Measurements from ENCODE around the gene EYS.

Gene EYS

DNA sequence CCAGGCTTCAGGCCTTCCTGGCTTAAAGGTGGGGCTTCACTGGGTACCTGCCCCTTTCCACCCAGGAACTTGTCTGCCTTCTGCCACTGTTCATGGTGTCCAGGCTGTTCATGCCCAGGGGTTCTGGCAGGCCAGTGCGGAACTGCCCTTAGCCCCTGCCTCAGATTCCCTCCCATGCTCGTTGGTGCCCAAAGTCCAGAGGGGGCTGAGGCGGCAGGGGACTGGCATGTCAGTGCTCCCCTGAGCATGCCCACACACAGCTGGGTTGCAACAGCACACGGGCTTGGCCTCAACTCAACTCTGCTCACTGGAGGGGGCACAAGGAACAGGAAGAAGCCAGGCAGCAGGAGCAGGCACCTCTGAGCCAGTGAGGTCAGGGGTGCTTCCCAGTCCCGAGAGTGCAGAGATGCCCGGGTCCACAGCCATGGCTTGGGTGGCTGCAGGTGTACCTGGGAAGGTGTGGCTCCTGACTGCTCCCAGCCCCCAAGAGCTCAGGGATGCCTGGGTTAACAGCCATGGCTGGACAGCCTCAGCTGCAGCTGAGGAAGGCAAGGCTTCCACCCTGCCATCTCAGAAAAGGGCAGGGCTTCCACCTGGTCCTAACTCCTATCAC, 845.9 kb downstream of the EYS start:
- DNase-seq (ENCODE audit: low read depth in 2 of 3, low spot score in 2 of 3) = no peak

- no peak for DNase-seq (ENCODE audit: low read depth in 2 of 3, low spot score in 2 of 3)
Measured at GRCh38 chr6:64860203-64860602, 846.8 kb downstream of the EYS start.

DNA sequence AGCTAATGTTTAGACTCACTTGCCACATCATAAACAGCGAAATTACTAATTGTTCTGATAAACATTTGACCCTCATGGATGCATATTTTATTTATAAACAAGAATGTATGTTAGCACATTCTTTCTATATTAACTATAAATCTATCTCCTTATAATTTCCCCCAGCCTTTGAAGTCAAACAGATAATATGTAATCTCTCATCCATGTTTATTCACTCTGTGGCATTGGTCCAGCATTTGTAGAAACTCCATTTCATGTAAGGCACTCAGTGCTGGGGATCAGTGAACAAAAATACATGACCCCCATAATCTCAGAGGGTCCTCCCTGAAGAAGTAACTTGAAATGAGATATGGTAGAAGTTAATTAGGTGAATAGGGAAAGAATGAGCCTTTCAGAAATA, 856.9 kb downstream of the EYS start:
- no peak for DNase-seq (ENCODE audit: low read depth in 2 of 3, low spot score in 2 of 3)

DNA sequence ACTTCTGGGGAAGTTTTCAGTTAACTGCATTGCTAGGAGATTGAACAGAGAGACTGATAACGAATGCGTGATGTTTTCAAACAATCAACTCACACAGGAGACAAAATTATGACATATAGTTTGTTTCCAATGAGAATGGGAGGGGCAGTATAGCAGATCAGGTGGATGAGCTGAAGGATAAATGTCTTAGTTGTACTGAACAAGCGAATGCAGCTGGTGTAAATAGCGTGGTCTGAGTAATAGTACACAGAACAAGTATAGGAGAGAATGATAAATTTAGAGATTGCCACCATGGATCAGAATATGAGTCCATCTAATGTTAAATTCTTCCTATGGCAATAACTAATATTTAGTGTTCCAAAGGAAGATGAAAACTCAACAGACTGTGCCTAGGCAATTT, 858.6 kb downstream of the EYS start:
- no peak for DNase-seq (ENCODE audit: low read depth in 2 of 3, low spot score in 2 of 3)

DNA sequence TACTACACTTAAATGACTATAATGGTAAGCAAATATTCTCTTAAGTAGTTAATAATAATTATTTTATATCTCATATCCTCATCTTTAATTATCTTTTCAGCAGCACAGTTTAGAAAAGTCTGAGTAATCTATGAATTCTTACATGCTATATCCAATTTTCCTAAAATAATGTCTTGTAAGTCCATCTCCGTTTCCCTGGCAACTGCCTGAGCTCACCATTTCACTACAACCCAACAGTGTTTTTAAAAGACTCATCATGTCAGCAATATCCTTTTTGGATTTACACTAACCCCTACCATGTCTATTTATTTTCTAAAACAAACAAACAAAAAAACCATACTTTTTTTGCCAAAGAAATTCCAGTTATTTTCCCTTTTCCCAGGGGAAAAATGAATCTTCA, 859.6 kb downstream of the EYS start:
- DNase-seq (ENCODE audit: low read depth in 2 of 3, low spot score in 2 of 3) = no peak

GRCh38 chr6:64838726-64839125, 868.3 kb downstream of the EYS start:
- no peak for DNase-seq (ENCODE audit: low read depth in 2 of 3, low spot score in 2 of 3)

- DNase-seq (ENCODE audit: low read depth in 2 of 3, low spot score in 2 of 3) = no peak
Measured at GRCh38 chr6:64831680-64832079, 875.3 kb downstream of the EYS start.

DNA sequence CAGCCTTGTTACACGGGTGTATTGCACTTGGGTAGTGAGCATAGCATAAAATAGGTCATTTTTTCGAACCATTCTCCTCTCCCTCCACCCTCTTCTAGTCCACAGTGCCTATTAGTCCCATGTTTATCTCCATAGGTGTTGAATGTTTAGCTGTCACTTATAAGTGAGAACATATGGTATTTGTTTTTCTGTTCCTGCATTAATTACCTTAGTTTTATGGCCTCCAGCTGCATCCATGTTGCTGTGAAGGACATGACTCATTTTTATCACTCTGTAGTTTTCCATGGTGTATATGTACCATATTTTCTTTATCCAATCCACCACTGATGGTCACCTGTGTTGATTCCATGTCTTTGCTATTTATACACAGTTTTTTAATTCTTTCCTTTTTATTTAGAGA, 889.5 kb downstream of the EYS start:
- no peak for DNase-seq (ENCODE audit: low read depth in 2 of 3, low spot score in 2 of 3)

GRCh38 chr6:64815718-64816117, 891.3 kb downstream of the EYS start:
- DNase-seq (ENCODE audit: low read depth in 2 of 3, low spot score in 2 of 3) = no peak

DNA sequence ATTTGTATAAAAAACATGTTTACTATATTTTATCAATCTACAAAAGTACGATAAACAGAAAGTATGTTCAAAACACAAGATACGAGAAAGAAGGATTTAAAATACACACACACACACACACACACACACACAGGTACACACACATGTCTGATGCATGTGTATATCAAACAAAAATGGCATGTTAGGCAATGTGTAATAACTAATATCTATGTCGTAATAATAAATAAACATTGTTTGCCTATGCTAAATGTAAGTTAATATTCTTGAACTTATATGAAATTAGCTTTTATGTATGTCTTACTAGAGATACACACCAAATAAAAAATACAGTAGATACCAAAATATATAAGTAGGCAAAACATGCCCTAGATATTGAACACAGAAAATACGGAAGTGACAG, 894.9 kb downstream of the EYS start:
- no peak for DNase-seq (ENCODE audit: low read depth in 2 of 3, low spot score in 2 of 3)

- no peak for DNase-seq (ENCODE audit: low read depth in 2 of 3, low spot score in 2 of 3)
Measured at GRCh38 chr6:64811119-64811518, 895.9 kb downstream of the EYS start.

- no peak for DNase-seq (ENCODE audit: low read depth in 2 of 3, low spot score in 2 of 3)
Measured at GRCh38 chr6:64807785-64808184, 899.2 kb downstream of the EYS start.

DNA sequence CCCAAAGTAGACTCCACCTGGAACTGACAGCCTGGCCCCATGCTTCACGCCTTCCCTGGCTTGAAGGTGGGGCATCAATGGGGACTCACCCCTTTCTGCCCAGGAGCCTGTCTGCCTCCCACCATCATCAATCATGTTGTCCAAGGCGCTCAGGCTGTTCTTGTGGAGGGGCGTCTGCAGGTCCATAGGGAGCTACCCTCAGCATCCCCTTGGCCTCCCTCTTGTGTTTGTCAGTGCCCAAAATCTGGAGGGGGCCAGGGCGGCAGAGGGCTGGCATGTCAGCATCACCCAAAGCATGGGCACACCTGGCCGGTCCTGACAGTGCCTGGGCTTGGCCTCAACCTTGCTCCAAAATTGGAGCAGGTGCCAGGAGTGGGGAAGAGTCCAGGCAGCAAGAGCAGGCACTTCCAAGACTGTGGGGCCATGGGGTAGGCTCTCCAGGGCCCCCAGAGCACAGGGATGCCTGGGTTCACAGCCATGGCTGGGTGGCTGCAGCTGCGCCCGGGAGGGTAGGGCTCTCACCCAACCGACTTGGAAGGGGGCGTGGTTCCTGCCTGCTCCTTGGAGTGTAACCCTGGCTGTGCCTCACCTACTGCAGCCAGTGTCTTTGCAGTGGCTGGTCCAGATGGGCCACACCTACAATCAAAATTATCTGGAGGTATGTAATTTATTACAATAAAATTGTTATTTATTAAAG, 903.4 kb downstream of the EYS start:
- no peak for DNase-seq (ENCODE audit: low read depth in 2 of 3, low spot score in 2 of 3)

GRCh38 chr6:64792534-64792933, 914.5 kb downstream of the EYS start:
- no peak for DNase-seq (ENCODE audit: low read depth in 2 of 3, low spot score in 2 of 3)

DNA sequence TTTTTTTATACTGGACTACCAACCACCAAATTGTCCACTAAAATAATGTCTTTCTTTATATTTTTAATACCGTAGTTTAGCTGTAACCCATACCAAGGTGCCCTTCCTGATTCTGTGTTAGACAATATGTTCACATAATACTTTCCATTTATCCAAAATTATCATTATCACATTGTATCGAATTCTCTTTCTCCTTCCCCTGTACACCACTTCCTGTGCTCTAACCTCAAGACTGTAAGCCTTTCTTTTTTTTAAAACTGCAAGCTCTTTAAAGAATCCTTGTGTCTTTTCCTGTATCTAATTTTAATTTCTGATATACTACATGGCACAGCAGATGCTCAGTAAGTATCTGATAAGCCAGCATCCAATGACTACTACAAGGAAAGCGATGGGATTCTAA, 917.5 kb downstream of the EYS start:
- no peak for DNase-seq (ENCODE audit: low read depth in 2 of 3, low spot score in 2 of 3)

DNA sequence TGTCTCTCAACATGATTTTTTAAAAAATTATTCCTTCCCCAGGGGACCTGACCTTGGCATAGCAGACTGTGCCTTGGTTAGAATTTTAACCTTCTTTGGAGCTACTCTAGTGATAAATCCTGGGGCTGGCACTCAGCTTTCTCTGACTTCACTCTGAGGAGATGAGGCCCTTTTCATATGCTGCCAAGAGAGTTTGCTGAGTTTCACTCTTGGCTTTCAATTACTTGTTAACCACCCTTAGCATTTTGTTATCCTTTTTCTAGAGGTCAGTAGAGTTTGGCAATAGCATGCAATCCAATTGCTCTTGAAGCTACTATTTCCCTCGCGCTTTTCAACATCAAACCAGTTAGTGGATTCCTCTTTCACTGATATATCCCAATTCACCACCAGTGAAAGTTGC, 920.3 kb downstream of the EYS start:
- no peak for DNase-seq (ENCODE audit: low read depth in 2 of 3, low spot score in 2 of 3)

DNA sequence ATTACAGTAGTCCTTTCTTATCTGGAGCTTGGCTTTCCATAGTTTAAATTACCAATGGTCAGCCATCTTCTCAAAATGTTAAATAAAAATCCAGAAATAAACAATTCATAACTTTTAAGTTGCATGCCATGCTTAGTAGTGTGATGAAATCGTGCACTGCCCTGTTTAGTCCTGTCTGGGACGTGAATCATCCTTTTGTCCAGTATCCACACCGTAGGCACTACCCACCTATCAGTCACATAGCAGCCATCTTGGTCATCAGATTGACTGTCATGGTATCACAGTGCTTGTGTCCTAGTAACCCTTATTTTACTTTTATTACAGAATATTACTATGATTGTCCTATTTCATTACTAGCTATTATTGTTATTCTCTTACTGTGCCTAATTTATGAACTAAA, 924.1 kb downstream of the EYS start:
- no peak for DNase-seq (ENCODE audit: low read depth in 2 of 3, low spot score in 2 of 3)

- DNase-seq (ENCODE audit: low read depth in 2 of 3, low spot score in 2 of 3) = no peak
Measured at GRCh38 chr6:64777941-64778785, 928.9 kb downstream of the EYS start.

GRCh38 chr6:64776359-64776758, 930.7 kb downstream of the EYS start:
- DNase-seq (ENCODE audit: low read depth in 2 of 3, low spot score in 2 of 3) = no peak

GRCh38 chr6:64774881-64775280, 932.1 kb downstream of the EYS start:
- DNase-seq (ENCODE audit: low read depth in 2 of 3, low spot score in 2 of 3) = no peak

DNA sequence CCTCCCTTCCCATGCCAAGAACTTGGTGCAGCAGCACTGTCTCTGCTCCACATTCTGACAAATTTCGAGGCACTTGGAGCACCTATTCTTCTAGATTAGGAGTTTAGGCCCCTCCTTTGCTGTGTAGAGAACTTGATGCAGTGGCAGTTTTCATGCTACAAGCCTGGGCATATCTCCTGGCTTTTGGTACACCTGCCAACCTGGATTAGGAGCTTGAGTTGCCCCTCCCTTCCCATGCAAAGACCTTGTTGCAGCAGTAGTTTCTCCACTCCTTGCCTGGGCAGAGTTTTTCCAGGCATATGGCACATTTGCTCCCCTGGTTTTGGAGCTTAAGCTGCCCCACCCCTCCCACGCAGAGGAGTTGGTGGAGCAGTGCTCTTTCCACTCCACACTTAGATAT, 956.1 kb downstream of the EYS start:
- DNase-seq (ENCODE audit: low read depth in 2 of 3, low spot score in 2 of 3) = no peak

- DNase-seq (ENCODE audit: low read depth in 2 of 3, low spot score in 2 of 3) = no peak
Measured at GRCh38 chr6:64737418-64737817, 969.6 kb downstream of the EYS start.

Measured in activated CD8-positive, alpha-beta memory T cell treated with anti-CD3 and anti-CD28 coated beads for 48 hours (primary cell).